ACC112 (cell line): ENCODE measurements around the gene SEMA4D.

ENCODE experiments used
- H2AFZ ChIP-seq: fragments of 200-600 bp; sonication (generic); one replicate; pipeline ENCODE4 v1.6.0; 2017; ENCODE audit warnings: antibody characterized with exemption, low read length; ENCODE audit not compliant: unreplicated experiment
- H3K27ac ChIP-seq: fragments of 200-600 bp; sonication (generic); 2 replicates; pipeline ENCODE4 v1.5.1; 2014; ENCODE audit warnings: low read depth, mild to moderate bottlenecking, antibody characterized with exemption, low read length, moderate library complexity
- H3K27me3 ChIP-seq: fragments of 200-600 bp; sonication (generic); 2 replicates; pipeline ENCODE4 v1.6.1; 2014; ENCODE audit warnings: mild to moderate bottlenecking, antibody characterized with exemption, low read length, moderate library complexity, mixed read lengths; ENCODE audit not compliant: insufficient read depth
- H3K36me3 ChIP-seq: fragments of 200-600 bp; sonication (generic); 2 replicates; pipeline ENCODE4 v1.6.1; 2016; ENCODE audit warnings: mild to moderate bottlenecking, antibody characterized with exemption, low read length, moderate library complexity, mixed read lengths; ENCODE audit not compliant: insufficient read depth
- H3K4me1 ChIP-seq: fragments of 200-600 bp; sonication (generic); one replicate; pipeline ENCODE4 v1.6.1; 2016; ENCODE audit warnings: low read length, mixed read lengths; ENCODE audit not compliant: insufficient read depth, unreplicated experiment, control insufficient read depth
- H3K4me3 ChIP-seq: fragments of 200-600 bp; sonication (generic); 2 replicates; pipeline ENCODE4 v1.5.1; 2014; ENCODE audit warnings: mild to moderate bottlenecking, low read depth, low read length
- H3K79me2 ChIP-seq: fragments of 200-600 bp; sonication (generic); one replicate; pipeline ENCODE4 v1.6.0; 2016; ENCODE audit warnings: low read length; ENCODE audit not compliant: control insufficient read depth, unreplicated experiment, insufficient read depth

The SEMA4D gene

GRCh38 chr9:89528540-89528939 is 30.6 kb upstream of the SEMA4D start:
- Histone ChIP-seq H3K4me1 (no peaks in the 10 kb centered on the region), H3K36me3 (no peaks in the 10 kb centered on the region), H3K27me3 (peaks cover 79% of the 10 kb centered on the region), H2AFZ (no peak overlapping the region), H3K79me2 (no peaks in the 10 kb centered on the region), H3K27ac (no peak overlapping the region), H3K4me3 (no peak overlapping the region)

- Histone ChIP-seq H3K36me3 (no peaks in the 10 kb centered on the region), H3K79me2 (no peaks in the 10 kb centered on the region), H3K4me1 (no peaks in the 10 kb centered on the region), H2AFZ (no peak overlapping the region), H3K27me3 (peaks cover 78% of the 10 kb centered on the region), H3K27ac (no peak overlapping the region), H3K4me3 (no peak overlapping the region)
Measured at GRCh38 chr9:89528131-89528530, 30.2 kb upstream of the SEMA4D start.

- Histone ChIP-seq H3K79me2 (no peaks in the 10 kb centered on the region), H3K4me1 (no peaks in the 10 kb centered on the region), H2AFZ (no peak overlapping the region), H3K27ac (no peak overlapping the region), H3K36me3 (no peaks in the 10 kb centered on the region), H3K27me3 (peaks cover 73% of the 10 kb centered on the region), H3K4me3 (no peak overlapping the region)
Measured at GRCh38 chr9:89527084-89527483, 29.2 kb upstream of the SEMA4D start.

GRCh38 chr9:89526667-89527066 is 28.8 kb upstream of the SEMA4D start:
- Histone ChIP-seq H3K4me1 (no peaks in the 10 kb centered on the region), H2AFZ (no peak overlapping the region), H3K27ac (no peak overlapping the region), H3K4me3 (no peak overlapping the region), H3K36me3 (no peaks in the 10 kb centered on the region), H3K27me3 (peaks cover 69% of the 10 kb centered on the region), H3K79me2 (no peaks in the 10 kb centered on the region)

- no peak overlapping the region for H3K4me3 ChIP-seq
- H3K4me1 ChIP-seq, result no peaks in the 10 kb centered on the region
- H2AFZ ChIP-seq, result no peak overlapping the region
- no peaks in the 10 kb centered on the region for H3K79me2 ChIP-seq
- H3K27me3 ChIP-seq, result peaks cover 66% of the 10 kb centered on the region
- no peaks in the 10 kb centered on the region for H3K36me3 ChIP-seq
- no peak overlapping the region for H3K27ac ChIP-seq
Measured at GRCh38 chr9:89525446-89526374, 27.8 kb upstream of the SEMA4D start.

- peaks cover 62% of the 10 kb centered on the region for H3K27me3 ChIP-seq
- H3K36me3 ChIP-seq, result no peaks in the 10 kb centered on the region
- no peak overlapping the region for H2AFZ ChIP-seq
- no peaks in the 10 kb centered on the region for H3K79me2 ChIP-seq
- H3K4me1 ChIP-seq, result no peaks in the 10 kb centered on the region
- no peak overlapping the region for H3K27ac ChIP-seq
- no peak overlapping the region for H3K4me3 ChIP-seq
Measured at GRCh38 chr9:89524963-89525362, 27.1 kb upstream of the SEMA4D start.

GRCh38 chr9:89523948-89524347 is 26.0 kb upstream of the SEMA4D start:
- no peak overlapping the region for H2AFZ ChIP-seq
- H3K4me1 ChIP-seq, result no peaks in the 10 kb centered on the region
- no peaks in the 10 kb centered on the region for H3K79me2 ChIP-seq
- peaks cover 52% of the 10 kb centered on the region for H3K27me3 ChIP-seq
- H3K27ac ChIP-seq, result no peak overlapping the region
- H3K36me3 ChIP-seq, result no peaks in the 10 kb centered on the region
- no peak overlapping the region for H3K4me3 ChIP-seq

GRCh38 chr9:89522959-89523285 is 25.0 kb upstream of the SEMA4D start:
- Histone ChIP-seq H3K27ac (no peak overlapping the region), H2AFZ (no peak overlapping the region), H3K4me3 (no peak overlapping the region), H3K36me3 (no peaks in the 10 kb centered on the region), H3K4me1 (no peaks in the 10 kb centered on the region), H3K79me2 (no peaks in the 10 kb centered on the region), H3K27me3 (peaks cover 42% of the 10 kb centered on the region)

GRCh38 chr9:89522261-89522958 is 24.5 kb upstream of the SEMA4D start:
- no peak overlapping the region for H2AFZ ChIP-seq
- no peaks in the 10 kb centered on the region for H3K36me3 ChIP-seq
- H3K27me3 ChIP-seq, result peaks cover 38% of the 10 kb centered on the region
- no peaks in the 10 kb centered on the region for H3K4me1 ChIP-seq
- no peak overlapping the region for H3K4me3 ChIP-seq
- H3K27ac ChIP-seq, result no peak overlapping the region
- H3K79me2 ChIP-seq, result no peaks in the 10 kb centered on the region

GRCh38 chr9:89519366-89519805 is 21.5 kb upstream of the SEMA4D start:
- peaks cover 18% of the 10 kb centered on the region for H3K27me3 ChIP-seq
- H3K27ac ChIP-seq, result no peak overlapping the region
- no peak overlapping the region for H2AFZ ChIP-seq
- no peaks in the 10 kb centered on the region for H3K36me3 ChIP-seq
- H3K4me3 ChIP-seq, result no peak overlapping the region
- no peaks in the 10 kb centered on the region for H3K79me2 ChIP-seq
- H3K4me1 ChIP-seq, result no peaks in the 10 kb centered on the region
